IgD-negative memory B cell (primary cell): ENCODE measurements around the gene KRT80. TPM values are rescaled to one million over a fixed set of nuclear protein-coding genes. Genes with fewer than 3 reads are reported as not detected.

Experiments
- H3K27ac Mint-ChIP-seq, 3 donors: one replicate each; pipeline ENCODE4 v1.8.0; 2020 to 2022; ENCODE audit warnings: mild to moderate bottlenecking in 3 of 3, mixed read lengths in 3 of 3, moderate library complexity in 1 of 3
- H3K27me3 Mint-ChIP-seq: one replicate; pipeline ENCODE4 v1.8.0; 2021; ENCODE audit warnings: mixed read lengths
- H3K36me3 Mint-ChIP-seq: one replicate; pipeline ENCODE4 v1.8.0; 2020; ENCODE audit warnings: mild to moderate bottlenecking, mixed read lengths
- H3K4me1 Mint-ChIP-seq, 3 donors: one replicate each; pipeline ENCODE4 v1.8.0; 2020 to 2022; ENCODE audit warnings: mixed read lengths in 3 of 3, mild to moderate bottlenecking in 1 of 3
- H3K4me3 Mint-ChIP-seq, 4 donors: one replicate each; pipeline ENCODE4 v1.8.0; 2020 to 2022; ENCODE audit warnings: mild to moderate bottlenecking in 4 of 4, mixed read lengths in 4 of 4, moderate library complexity in 3 of 4
- H3K9me3 Mint-ChIP-seq, 3 donors: one replicate each; pipeline ENCODE4 v1.8.0; 2020 to 2021; ENCODE audit warnings: mixed read lengths in 3 of 3, mild to moderate bottlenecking in 1 of 3
- polyA plus RNA-seq: library from polyadenylated mRNA; unstranded; fragments of 300-500 nt; fragmentation: Illumina TruSeq; gene quantifications from one replicate; pipeline ENCODE4 v1.2.3, GENCODE V29; 2021

Gene KRT80
- polyA plus RNA-seq, 1 donor from 2014 or later, result not detected

- H3K36me3 Mint-ChIP-seq, result peaks cover 2% of the 10 kb centered on the region
- H3K9me3 Mint-ChIP-seq, result no peaks in the 10 kb centered on the region
- H3K27ac Mint-ChIP-seq, result no peak overlapping the region
- no peak overlapping the region for H3K4me3 Mint-ChIP-seq
- peaks cover 3% of the 10 kb centered on the region for H3K27me3 Mint-ChIP-seq
- no peaks in the 10 kb centered on the region for H3K4me1 Mint-ChIP-seq
These were observed 46.4 kb downstream of the KRT80 start for GRCh38 chr12:52145228-52146088.

GRCh38 chr12:52144512-52145227 lies 47.1 kb downstream of the KRT80 start:
- Mint-ChIP-seq H3K27me3 (peaks cover 1% of the 10 kb centered on the region), H3K4me3 (no peak overlapping the region), H3K27ac (no peak overlapping the region), H3K4me1 (peaks cover under 1 to 2% (median 1%) of the 10 kb centered on the region in 3 donors), H3K9me3 (no peaks in the 10 kb centered on the region), H3K36me3 (peaks cover 2% of the 10 kb centered on the region)

- Mint-ChIP-seq H3K36me3 (peaks cover 2% of the 10 kb centered on the region), H3K4me3 (no peak overlapping the region), H3K9me3 (no peaks in the 10 kb centered on the region), H3K27me3 (peaks cover 3% of the 10 kb centered on the region), H3K4me1 (peaks cover 4 to 5% (median 5%) of the 10 kb centered on the region in 3 donors), H3K27ac (no peak overlapping the region)
These were observed 49.4 kb downstream of the KRT80 start for GRCh38 chr12:52142431-52142830.

GRCh38 chr12:52141875-52142274 lies 49.9 kb downstream of the KRT80 start:
- no peak overlapping the region for H3K27ac Mint-ChIP-seq
- H3K27me3 Mint-ChIP-seq, result peaks cover 3% of the 10 kb centered on the region
- peaks cover 2% of the 10 kb centered on the region for H3K36me3 Mint-ChIP-seq
- no peak overlapping the region for H3K4me3 Mint-ChIP-seq
- H3K4me1 Mint-ChIP-seq, result peaks cover 4 to 5% (median 5%) of the 10 kb centered on the region in 3 donors
- H3K9me3 Mint-ChIP-seq, result no peaks in the 10 kb centered on the region

GRCh38 chr12:52141306-52141705 lies 50.5 kb downstream of the KRT80 start:
- Mint-ChIP-seq H3K27ac (no peak overlapping the region), H3K4me3 (no peak overlapping the region), H3K4me1 (peaks cover 4 to 5% (median 5%) of the 10 kb centered on the region in 3 donors), H3K27me3 (peaks cover 3% of the 10 kb centered on the region), H3K36me3 (peaks cover 2% of the 10 kb centered on the region), H3K9me3 (no peaks in the 10 kb centered on the region)

- Mint-ChIP-seq H3K4me3 (no peak overlapping the region), H3K36me3 (peaks cover 2% of the 10 kb centered on the region), H3K4me1 (peaks cover 4 to 5% (median 5%) of the 10 kb centered on the region in 3 donors), H3K27me3 (peaks cover 3% of the 10 kb centered on the region), H3K27ac (no peak overlapping the region), H3K9me3 (no peaks in the 10 kb centered on the region)
These were observed 52.2 kb downstream of the KRT80 start for GRCh38 chr12:52139579-52140062.

GRCh38 chr12:52139147-52139546 lies 52.7 kb downstream of the KRT80 start:
- H3K27me3 Mint-ChIP-seq, result peaks cover 3% of the 10 kb centered on the region
- H3K27ac Mint-ChIP-seq, result no peak overlapping the region
- H3K4me1 Mint-ChIP-seq, result peaks cover 4 to 5% (median 5%) of the 10 kb centered on the region in 3 donors
- no peak overlapping the region for H3K4me3 Mint-ChIP-seq
- peaks cover 2% of the 10 kb centered on the region for H3K36me3 Mint-ChIP-seq
- no peaks in the 10 kb centered on the region for H3K9me3 Mint-ChIP-seq

GRCh38 chr12:52137746-52138145 lies 54.1 kb downstream of the KRT80 start:
- H3K27ac Mint-ChIP-seq, result no peak overlapping the region
- H3K36me3 Mint-ChIP-seq, result no peaks in the 10 kb centered on the region
- H3K27me3 Mint-ChIP-seq, result peaks cover 2% of the 10 kb centered on the region
- no peak overlapping the region for H3K4me3 Mint-ChIP-seq
- H3K9me3 Mint-ChIP-seq, result no peaks in the 10 kb centered on the region
- H3K4me1 Mint-ChIP-seq, result peaks cover 4 to 5% (median 5%) of the 10 kb centered on the region in 3 donors

- H3K36me3 Mint-ChIP-seq, result no peaks in the 10 kb centered on the region
- H3K27me3 Mint-ChIP-seq, result peaks cover 4% of the 10 kb centered on the region
- H3K9me3 Mint-ChIP-seq, result no peaks in the 10 kb centered on the region
- no peak overlapping the region for H3K27ac Mint-ChIP-seq
- no peaks in the 10 kb centered on the region for H3K4me1 Mint-ChIP-seq
- H3K4me3 Mint-ChIP-seq, result no peak overlapping the region
These were observed 59.1 kb downstream of the KRT80 start for GRCh38 chr12:52132754-52133161.

GRCh38 chr12:52130711-52131110 lies 61.1 kb downstream of the KRT80 start:
- H3K27me3 Mint-ChIP-seq, result peaks cover 14% of the 10 kb centered on the region
- no peak overlapping the region for H3K4me3 Mint-ChIP-seq
- no peaks in the 10 kb centered on the region for H3K9me3 Mint-ChIP-seq
- no peaks in the 10 kb centered on the region for H3K36me3 Mint-ChIP-seq
- no peaks in the 10 kb centered on the region for H3K4me1 Mint-ChIP-seq
- H3K27ac Mint-ChIP-seq, result no peak overlapping the region

- H3K27me3 Mint-ChIP-seq, result peaks cover 19% of the 10 kb centered on the region
- no peaks in the 10 kb centered on the region for H3K9me3 Mint-ChIP-seq
- no peaks in the 10 kb centered on the region for H3K4me1 Mint-ChIP-seq
- H3K27ac Mint-ChIP-seq, result peak overlapping the region in 1 of 3 donors; percentile 36
- no peaks in the 10 kb centered on the region for H3K36me3 Mint-ChIP-seq
- H3K4me3 Mint-ChIP-seq, result no peak overlapping the region
These were observed 63.9 kb downstream of the KRT80 start for GRCh38 chr12:52127683-52128450.

GRCh38 chr12:52126605-52127578 lies 64.9 kb downstream of the KRT80 start:
- no peaks in the 10 kb centered on the region for H3K9me3 Mint-ChIP-seq
- H3K27ac Mint-ChIP-seq, result no peak overlapping the region
- H3K36me3 Mint-ChIP-seq, result no peaks in the 10 kb centered on the region
- no peaks in the 10 kb centered on the region for H3K4me1 Mint-ChIP-seq
- H3K27me3 Mint-ChIP-seq, result peaks cover 19% of the 10 kb centered on the region
- no peak overlapping the region for H3K4me3 Mint-ChIP-seq

- Mint-ChIP-seq H3K4me3 (no peak overlapping the region), H3K4me1 (peaks cover 0 to 3% (median 2%) of the 10 kb centered on the region in 3 donors), H3K36me3 (no peaks in the 10 kb centered on the region), H3K27ac (no peak overlapping the region), H3K27me3 (peaks cover 19% of the 10 kb centered on the region), H3K9me3 (no peaks in the 10 kb centered on the region)
These were observed 65.7 kb downstream of the KRT80 start for GRCh38 chr12:52126050-52126604.

- Mint-ChIP-seq H3K36me3 (no peaks in the 10 kb centered on the region), H3K4me1 (peaks cover 0 to 3% (median 2%) of the 10 kb centered on the region in 3 donors), H3K4me3 (no peak overlapping the region), H3K27me3 (peaks cover 19% of the 10 kb centered on the region), H3K27ac (no peak overlapping the region), H3K9me3 (no peaks in the 10 kb centered on the region)
These were observed 66.3 kb downstream of the KRT80 start for GRCh38 chr12:52125476-52125900.
